KG1 (cell line): ENCODE measurements around the gene JARID2.

Experiments used
- DNase-seq: peaks from one replicate; lab custom pipeline; 2025; lab: John Stamatoyannopoulos, UW

Gene JARID2

GRCh38 chr6:15264902-15265761 lies 19.3 kb downstream of the JARID2 start:
- DNase-seq = no peak

GRCh38 chr6:15265787-15266186 lies 19.9 kb downstream of the JARID2 start:
- no peak for DNase-seq

- peak; percentile 28 for DNase-seq
These were observed 20.6 kb downstream of the JARID2 start for GRCh38 chr6:15266423-15266996.

GRCh38 chr6:15267221-15267620 lies 21.4 kb downstream of the JARID2 start:
- DNase-seq = no peak

GRCh38 chr6:15268137-15268908 lies 22.5 kb downstream of the JARID2 start:
- DNase-seq = no peak

- DNase-seq = no peak
These were observed 23.1 kb downstream of the JARID2 start for GRCh38 chr6:15269011-15269410.

GRCh38 chr6:15269619-15270018 lies 23.8 kb downstream of the JARID2 start:
- no peak for DNase-seq

GRCh38 chr6:15270402-15270801 lies 24.5 kb downstream of the JARID2 start:
- DNase-seq = no peak

- DNase-seq = no peak
These were observed 26.7 kb downstream of the JARID2 start for GRCh38 chr6:15272562-15272961.

- DNase-seq = no peak
These were observed 29.0 kb downstream of the JARID2 start for GRCh38 chr6:15274692-15275387.

GRCh38 chr6:15276036-15276985 lies 30.4 kb downstream of the JARID2 start:
- no peak for DNase-seq

- DNase-seq = no peak
These were observed 33.3 kb downstream of the JARID2 start for GRCh38 chr6:15279047-15279661.

- no peak for DNase-seq
These were observed 34.2 kb downstream of the JARID2 start for GRCh38 chr6:15280028-15280427.

GRCh38 chr6:15280961-15281360 lies 35.1 kb downstream of the JARID2 start:
- DNase-seq = no peak

- DNase-seq = no peak
These were observed 36.5 kb downstream of the JARID2 start for GRCh38 chr6:15282334-15282733.

GRCh38 chr6:15283986-15284361 lies 38.1 kb downstream of the JARID2 start:
- DNase-seq = no peak

GRCh38 chr6:15284743-15285142 lies 38.9 kb downstream of the JARID2 start:
- DNase-seq = no peak

- DNase-seq = no peak
These were observed 39.9 kb downstream of the JARID2 start for GRCh38 chr6:15285682-15286294.

- no peak for DNase-seq
These were observed 42.0 kb downstream of the JARID2 start for GRCh38 chr6:15287670-15288375.

GRCh38 chr6:15288856-15289255 lies 43.0 kb downstream of the JARID2 start:
- no peak for DNase-seq
